ENCODE results near the gene AGT. TPM values are rescaled to one million over a fixed set of nuclear protein-coding genes. Genes with fewer than 3 reads are reported as not detected.

Gene AGT
- total RNA-seq, 1 donor from 2014 or later: 6.3 TPM

- no peak for DNase-seq
- H3K27me3 Mint-ChIP-seq (ENCODE audit: unreplicated experiment): peaks cover 4% of the 10 kb centered on the region
- no peak overlapping the region for H3K4me3 Mint-ChIP-seq (ENCODE audit: unreplicated experiment)
- H3K27ac Mint-ChIP-seq (ENCODE audit: unreplicated experiment): no peak overlapping the region
- H3K36me3 Mint-ChIP-seq (ENCODE audit: unreplicated experiment): no peaks in the 10 kb centered on the region
- no peak for TF ChIP-seq CTCF (IDR thresholded peaks at IDR 0.05; ENCODE audit: partially characterized antibody, unreplicated experiment)
- H3K4me1 Mint-ChIP-seq (ENCODE audit: low read depth, unreplicated experiment): peaks cover under 1% of the 10 kb centered on the region
- peaks cover 7% of the 10 kb centered on the region for H3K9me3 Mint-ChIP-seq (ENCODE audit: unreplicated experiment)
These were observed 17.7 kb downstream of the AGT start for GRCh38 chr1:230696218-230696617.

GRCh38 chr1:230694991-230695390 lies 18.9 kb downstream of the AGT start:
- Mint-ChIP-seq H3K4me1 (ENCODE audit: low read depth, unreplicated experiment) (peaks cover 1% of the 10 kb centered on the region), H3K9me3 (ENCODE audit: unreplicated experiment) (peaks cover 7% of the 10 kb centered on the region), H3K4me3 (ENCODE audit: unreplicated experiment) (no peak overlapping the region), H3K27ac (ENCODE audit: unreplicated experiment) (no peak overlapping the region), H3K27me3 (ENCODE audit: unreplicated experiment) (peaks cover 4% of the 10 kb centered on the region), H3K36me3 (ENCODE audit: unreplicated experiment) (no peaks in the 10 kb centered on the region)
- DNase-seq: no peak
- no peak for TF ChIP-seq CTCF (IDR thresholded peaks at IDR 0.05; ENCODE audit: partially characterized antibody, unreplicated experiment)

GRCh38 chr1:230694464-230694863 lies 19.5 kb downstream of the AGT start:
- Mint-ChIP-seq H3K9me3 (ENCODE audit: unreplicated experiment) (peaks cover 7% of the 10 kb centered on the region), H3K4me3 (ENCODE audit: unreplicated experiment) (no peak overlapping the region), H3K27me3 (ENCODE audit: unreplicated experiment) (peaks cover 4% of the 10 kb centered on the region), H3K27ac (ENCODE audit: unreplicated experiment) (no peak overlapping the region), H3K4me1 (ENCODE audit: low read depth, unreplicated experiment) (peaks cover 1% of the 10 kb centered on the region), H3K36me3 (ENCODE audit: unreplicated experiment) (no peaks in the 10 kb centered on the region)
- no peak for TF ChIP-seq CTCF (IDR thresholded peaks at IDR 0.05; ENCODE audit: partially characterized antibody, unreplicated experiment)
- DNase-seq: no peak

- DNase-seq: no peak
- no peak overlapping the region for H3K4me3 Mint-ChIP-seq (ENCODE audit: unreplicated experiment)
- peaks cover 4% of the 10 kb centered on the region for H3K27me3 Mint-ChIP-seq (ENCODE audit: unreplicated experiment)
- peaks cover 1% of the 10 kb centered on the region for H3K4me1 Mint-ChIP-seq (ENCODE audit: low read depth, unreplicated experiment)
- TF ChIP-seq CTCF (IDR thresholded peaks at IDR 0.05; ENCODE audit: partially characterized antibody, unreplicated experiment): no peak
- H3K27ac Mint-ChIP-seq (ENCODE audit: unreplicated experiment): no peak overlapping the region
- no peaks in the 10 kb centered on the region for H3K36me3 Mint-ChIP-seq (ENCODE audit: unreplicated experiment)
- peaks cover 4% of the 10 kb centered on the region for H3K9me3 Mint-ChIP-seq (ENCODE audit: unreplicated experiment)
These were observed 20.1 kb downstream of the AGT start for GRCh38 chr1:230693777-230694176.

GRCh38 chr1:230693221-230693620 lies 20.7 kb downstream of the AGT start:
- Mint-ChIP-seq H3K4me3 (ENCODE audit: unreplicated experiment) (no peak overlapping the region), H3K27ac (ENCODE audit: unreplicated experiment) (no peak overlapping the region), H3K36me3 (ENCODE audit: unreplicated experiment) (no peaks in the 10 kb centered on the region), H3K4me1 (ENCODE audit: low read depth, unreplicated experiment) (peaks cover 1% of the 10 kb centered on the region), H3K27me3 (ENCODE audit: unreplicated experiment) (peaks cover 4% of the 10 kb centered on the region), H3K9me3 (ENCODE audit: unreplicated experiment) (peaks cover 4% of the 10 kb centered on the region)
- TF ChIP-seq CTCF (IDR thresholded peaks at IDR 0.05; ENCODE audit: partially characterized antibody, unreplicated experiment): no peak
- DNase-seq: no peak
